ENCODE data around the gene SMAD3. TPM values are rescaled to one million over a fixed set of nuclear protein-coding genes. Genes with fewer than 3 reads are reported as not detected.

Gene SMAD3
- total and polyA plus RNA-seq, 2 donors (not counting 1 experiment from before 2014, with no cell fraction given) = 55.9 to 163 TPM

DNA sequence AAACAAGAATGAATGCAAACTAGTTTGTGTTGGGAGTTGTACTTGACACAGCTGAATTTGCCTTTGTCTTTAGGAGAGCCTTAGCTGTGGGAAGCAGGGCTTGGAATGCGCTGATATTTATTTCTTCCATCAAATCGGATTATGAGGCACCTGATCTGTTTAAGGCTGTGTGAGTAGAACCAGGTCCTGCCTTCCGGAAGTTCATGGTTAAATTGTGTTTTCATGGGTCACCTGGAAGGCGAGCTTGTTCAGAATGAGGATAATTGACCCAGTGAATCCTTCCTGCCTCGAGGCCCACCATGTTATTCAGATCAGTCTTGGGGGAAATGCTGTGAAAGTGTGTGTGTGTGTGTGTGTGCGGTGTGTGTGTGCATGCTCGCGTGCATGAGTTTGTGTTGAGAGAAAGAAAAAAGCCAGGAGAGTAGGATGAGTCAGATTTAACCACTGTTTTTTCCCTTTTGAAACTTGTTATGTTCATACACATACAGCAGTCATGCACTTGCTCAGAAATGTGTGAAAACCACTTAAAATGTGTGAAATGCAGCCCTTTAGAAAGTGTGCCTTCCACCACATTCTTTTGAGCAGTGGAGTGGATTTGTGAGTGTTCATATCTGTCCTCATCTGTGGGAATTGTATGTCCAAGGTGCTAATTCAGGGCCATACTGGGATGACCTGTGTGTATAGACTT, 36.7 kb downstream of the SMAD3 start:
- no peaks in the 10 kb centered on the region for H3K27me3 Mint-ChIP-seq
- TF ChIP-seq, protein P1, sequence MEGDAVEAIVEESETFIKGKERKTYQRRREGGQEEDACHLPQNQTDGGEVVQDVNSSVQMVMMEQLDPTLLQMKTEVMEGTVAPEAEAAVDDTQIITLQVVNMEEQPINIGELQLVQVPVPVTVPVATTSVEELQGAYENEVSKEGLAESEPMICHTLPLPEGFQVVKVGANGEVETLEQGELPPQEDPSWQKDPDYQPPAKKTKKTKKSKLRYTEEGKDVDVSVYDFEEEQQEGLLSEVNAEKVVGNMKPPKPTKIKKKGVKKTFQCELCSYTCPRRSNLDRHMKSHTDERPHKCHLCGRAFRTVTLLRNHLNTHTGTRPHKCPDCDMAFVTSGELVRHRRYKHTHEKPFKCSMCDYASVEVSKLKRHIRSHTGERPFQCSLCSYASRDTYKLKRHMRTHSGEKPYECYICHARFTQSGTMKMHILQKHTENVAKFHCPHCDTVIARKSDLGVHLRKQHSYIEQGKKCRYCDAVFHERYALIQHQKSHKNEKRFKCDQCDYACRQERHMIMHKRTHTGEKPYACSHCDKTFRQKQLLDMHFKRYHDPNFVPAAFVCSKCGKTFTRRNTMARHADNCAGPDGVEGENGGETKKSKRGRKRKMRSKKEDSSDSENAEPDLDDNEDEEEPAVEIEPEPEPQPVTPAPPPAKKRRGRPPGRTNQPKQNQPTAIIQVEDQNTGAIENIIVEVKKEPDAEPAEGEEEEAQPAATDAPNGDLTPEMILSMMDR (IDR thresholded peaks at IDR 0.05) = no peak
- no peak for TF ChIP-seq EZH2 (IDR thresholded peaks at IDR 0.05; ENCODE audit: borderline replicate concordance, insufficient read depth, low read depth, low read length, poor library complexity, severe bottlenecking)
- H3K27me3 ChIP-seq (replicated peaks in 1 of 4; ENCODE audit: control extremely low read depth in 1 of 4, control insufficient read depth in 3 of 4, insufficient read depth in 4 of 4, low read length in 3 of 4) = no peaks in the 10 kb centered on the region
- H4K20me1 ChIP-seq (ENCODE audit: control insufficient read depth, insufficient read depth, low read length, poor library complexity, severe bottlenecking) = no peaks in the 10 kb centered on the region
- no peak overlapping the region for H3K27ac Mint-ChIP-seq
- peak overlapping the region; percentile 72 for H3K4me2 ChIP-seq (replicated peaks; ENCODE audit: low read depth, low read length, poor library complexity, severe bottlenecking)
- peaks cover 98 to 100% of the 10 kb centered on the region in 2 donors for H3K4me1 ChIP-seq (ENCODE audit: control insufficient read depth in 2 of 2, insufficient read depth in 2 of 2, low read length in 2 of 2)
- ATAC-seq (ENCODE audit: low read depth) (peak; percentile 47), DNase-seq (peak; percentile 50)
- ChIA-PET CTCF (interaction anchor here (0.7 to 8.3 kb wide), 11 partner anchors 9 to 156 kb away, joined by 3 to 109 read pairs (median 5); partner anchors contain the start of gene SMAD3), POLR2A (interaction anchor here (0.7 to 4.4 kb wide), 14 partner anchors 9 to 36 kb away, joined by 3 to 40 read pairs (median 6); partner anchors contain the start of gene SMAD3)
- no peaks in the 10 kb centered on the region for H3K9me3 Mint-ChIP-seq (ENCODE audit: insufficient read depth)
- no peak overlapping the region for H2AFZ ChIP-seq (ENCODE audit: insufficient read depth, low read depth, low read length, poor library complexity, severe bottlenecking)
- 20% methylated on average over 8 of the region's 8 CpGs for WGBS (ENCODE audit: insufficient coverage)
- peak overlapping the region in 2 of 5 experiments; percentile 21 to 55 for H3K4me3 ChIP-seq (ENCODE audit: control extremely low read depth in 1 of 5, extremely low read depth in 1 of 5, insufficient read depth in 1 of 5, low read depth in 2 of 5, low read length in 4 of 5)
- H3K4me1 Mint-ChIP-seq = peaks cover 29% of the 10 kb centered on the region
- peaks cover 2 to 29% of the 10 kb centered on the region in 2 experiments for H3K36me3 ChIP-seq (replicated peaks in 1 of 2; ENCODE audit: control extremely low read depth in 1 of 2, control insufficient read depth in 1 of 2, extremely low read depth in 1 of 2, insufficient read depth in 2 of 2, low read length in 1 of 2)
- intact Hi-C loops (cut with micrococcal nuclease) = loop anchor here (1.0 to 2.0 kb wide), 6 partner anchors 7 to 37 kb away; partner anchors contain the start of gene SMAD3
- no peak overlapping the region for H3K4me3 Mint-ChIP-seq
- no peaks in the 10 kb centered on the region for H3K9me3 ChIP-seq (ENCODE audit: control extremely low read depth in 1 of 3, control insufficient read depth in 2 of 3, insufficient read depth in 1 of 3, low read length in 2 of 3)
- peaks cover 99% of the 10 kb centered on the region for H3K79me2 ChIP-seq (ENCODE audit: control insufficient read depth, insufficient read depth, low read length)
- peak overlapping the region; percentile 49 for H3K9ac ChIP-seq (ENCODE audit: low read length)
- peak overlapping the region; percentile 97 to 98 for H3K27ac ChIP-seq (ENCODE audit: low read length in 2 of 2)

DNA sequence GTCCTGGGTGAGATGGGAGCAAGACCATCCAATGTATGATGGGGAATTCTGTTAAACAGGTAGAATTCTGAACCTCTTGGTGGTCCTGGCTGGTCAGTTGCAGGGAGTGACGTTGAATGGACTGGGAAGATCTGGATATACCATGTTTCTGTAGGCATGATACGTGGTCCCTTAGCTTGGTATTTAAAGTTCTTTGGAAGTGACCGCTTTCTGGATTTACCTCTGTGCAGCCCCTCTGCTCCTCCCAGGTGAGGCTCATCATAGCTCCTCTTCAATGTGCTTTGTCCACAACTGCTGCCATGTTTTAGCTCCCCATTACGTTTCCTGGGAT, 37.2 kb downstream of the SMAD3 start:
- H3K27me3 ChIP-seq (replicated peaks in 1 of 4; ENCODE audit: control extremely low read depth in 1 of 4, control insufficient read depth in 3 of 4, insufficient read depth in 4 of 4, low read length in 3 of 4) = no peaks in the 10 kb centered on the region
- DNase-seq = no peak
- no peak overlapping the region for H2AFZ ChIP-seq (ENCODE audit: insufficient read depth, low read depth, low read length, poor library complexity, severe bottlenecking)
- H3K9ac ChIP-seq (ENCODE audit: low read length) = peak overlapping the region; percentile 49
- no peaks in the 10 kb centered on the region for H3K9me3 Mint-ChIP-seq (ENCODE audit: insufficient read depth)
- no peak for ATAC-seq (ENCODE audit: low read depth)
- ChIA-PET POLR2A (interaction anchor here (0.7 to 4.4 kb wide), 7 partner anchors 10 to 37 kb away, joined by 3 to 40 read pairs (median 9); partner anchors contain the start of gene SMAD3), CTCF (interaction anchor here (1.0 to 8.3 kb wide), 8 partner anchors 10 to 156 kb away, joined by 4 to 109 read pairs (median 8); partner anchors contain the start of gene SMAD3)
- WGBS (ENCODE audit: insufficient coverage) = 96% methylated on average over 4 of the region's 4 CpGs
- H3K27ac ChIP-seq (ENCODE audit: low read length in 2 of 2) = peak overlapping the region; percentile 97 to 98
- TF ChIP-seq, protein P1 (IDR thresholded peaks at IDR 0.05) = no peak
- TF ChIP-seq EZH2 (IDR thresholded peaks at IDR 0.05; ENCODE audit: borderline replicate concordance, insufficient read depth, low read depth, low read length, poor library complexity, severe bottlenecking) = no peak
- peaks cover 2 to 29% of the 10 kb centered on the region in 2 experiments for H3K36me3 ChIP-seq (replicated peaks in 1 of 2; ENCODE audit: control extremely low read depth in 1 of 2, control insufficient read depth in 1 of 2, extremely low read depth in 1 of 2, insufficient read depth in 2 of 2, low read length in 1 of 2)
- H4K20me1 ChIP-seq (ENCODE audit: control insufficient read depth, insufficient read depth, low read length, poor library complexity, severe bottlenecking) = no peaks in the 10 kb centered on the region
- H3K4me1 Mint-ChIP-seq = peaks cover 24% of the 10 kb centered on the region
- H3K9me3 ChIP-seq (ENCODE audit: control extremely low read depth in 1 of 3, control insufficient read depth in 2 of 3, insufficient read depth in 1 of 3, low read length in 2 of 3) = no peaks in the 10 kb centered on the region
- H3K4me3 Mint-ChIP-seq = no peak overlapping the region
- H3K4me2 ChIP-seq (replicated peaks; ENCODE audit: low read depth, low read length, poor library complexity, severe bottlenecking) = peak overlapping the region; percentile 72
- peak overlapping the region in 1 of 5 experiments; percentile 55 for H3K4me3 ChIP-seq (ENCODE audit: control extremely low read depth in 1 of 5, extremely low read depth in 1 of 5, insufficient read depth in 1 of 5, low read depth in 2 of 5, low read length in 4 of 5)
- no peaks in the 10 kb centered on the region for H3K27me3 Mint-ChIP-seq
- H3K4me1 ChIP-seq (ENCODE audit: control insufficient read depth in 2 of 2, insufficient read depth in 2 of 2, low read length in 2 of 2) = peaks cover 98 to 100% of the 10 kb centered on the region in 2 donors
- peaks cover 99% of the 10 kb centered on the region for H3K79me2 ChIP-seq (ENCODE audit: control insufficient read depth, insufficient read depth, low read length)
- no peak overlapping the region for H3K27ac Mint-ChIP-seq
- intact Hi-C loops (cut with micrococcal nuclease) = no loop called here
